Measurements from ENCODE around the gene SLC16A3. TPM values are rescaled to one million over a fixed set of nuclear protein-coding genes. Genes with fewer than 3 reads are reported as not detected.
A peak's percentile ranks its signal among the peaks of the same experiment; 100 is the strongest.
"Not testable (repeated sequence)": the region's sequence is repeated elsewhere in the genome, so short reads cannot be mapped to it uniquely, and the experiment has no call there.

SLC16A3 gene
- total RNA-seq, 2 experiments from 2014 or later: 97.4 to 99.7 TPM

DNA sequence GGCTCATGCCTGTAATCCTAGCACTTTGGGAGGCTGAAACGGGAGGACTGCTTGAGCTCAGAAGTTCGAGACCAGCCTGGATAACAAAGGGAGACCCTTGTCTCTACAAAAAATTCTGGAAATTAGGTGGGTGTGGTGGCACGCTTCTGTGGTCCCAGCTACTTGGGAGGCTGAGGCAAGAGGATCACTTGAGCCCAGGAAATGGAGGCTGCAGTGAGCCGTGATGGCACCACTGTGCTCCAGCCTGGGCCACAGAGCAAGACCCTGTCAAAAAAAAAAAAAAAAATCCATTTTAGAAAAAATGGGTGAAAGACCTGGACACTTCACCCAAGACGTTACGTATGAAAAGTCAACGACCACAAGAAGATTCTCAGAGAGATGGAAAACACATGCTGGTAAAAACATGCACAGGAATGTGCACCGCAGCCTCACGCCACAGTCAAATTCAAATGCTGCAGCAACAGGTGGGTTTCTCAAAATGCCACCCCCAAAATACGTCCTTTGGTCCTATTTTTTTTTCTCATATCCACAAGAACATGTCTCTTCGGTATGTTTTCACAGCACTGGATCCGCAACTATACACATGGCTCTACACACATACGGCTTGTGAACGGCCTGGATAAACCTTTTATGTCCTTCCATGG lies 27.5 kb downstream of the SLC16A3 start:
- CTCF ChIA-PET: interaction anchor here (1.1 kb wide), 1 partner anchor 20 kb away, joined by 4 read pairs; no protein-coding TSS in a partner anchor
- H3K36me3 Mint-ChIP-seq: peaks cover 71% of the 10 kb centered on the region
- H3K27me3 Mint-ChIP-seq: no peaks in the 10 kb centered on the region
- intact Hi-C loops (cut with micrococcal nuclease): no loop called here
- no peak for DNase-seq
- POLR2A ChIA-PET: interaction anchor here (0.5 to 0.7 kb wide), 3 partner anchors 10 to 633 kb away, joined by 3 read pairs; no protein-coding TSS in a partner anchor
- H3K4me1 Mint-ChIP-seq (ENCODE audit: low read depth): peaks cover 24% of the 10 kb centered on the region
- peak overlapping the region; percentile 33 for H3K27ac Mint-ChIP-seq
- H3K9me3 Mint-ChIP-seq: peaks cover 4% of the 10 kb centered on the region
- no peak overlapping the region for H3K4me3 Mint-ChIP-seq

DNA sequence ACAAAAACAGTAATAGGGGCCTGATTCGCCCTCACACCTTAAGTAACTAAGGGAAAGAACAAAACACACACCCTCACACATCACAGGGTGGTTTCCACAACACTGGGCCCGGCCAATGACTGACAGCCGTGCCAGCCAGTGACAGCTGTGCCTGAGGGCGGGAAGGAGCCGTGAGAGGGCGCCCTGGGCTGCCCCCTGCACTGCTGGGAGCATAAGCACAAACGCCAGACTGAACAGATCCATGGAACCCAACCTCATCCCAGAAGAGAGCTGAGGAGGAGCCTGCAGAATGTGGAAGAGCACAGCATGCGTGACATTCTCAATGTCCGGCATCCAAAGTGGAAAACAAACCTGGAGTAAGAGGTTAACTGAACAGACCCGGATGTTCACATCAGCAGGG lies 28.6 kb downstream of the SLC16A3 start:
- Mint-ChIP-seq H3K27me3 (no peaks in the 10 kb centered on the region), H3K36me3 (peaks cover 72% of the 10 kb centered on the region), H3K27ac (peak overlapping the region; percentile 84), H3K4me3 (no peak overlapping the region), H3K9me3 (peaks cover 4% of the 10 kb centered on the region), H3K4me1 (ENCODE audit: low read depth) (peaks cover 24% of the 10 kb centered on the region)
- intact Hi-C loops (cut with micrococcal nuclease): no loop called here
- DNase-seq: peak; percentile 75
- ChIA-PET POLR2A (no interaction called here), CTCF (interaction anchor here (1.1 to 1.4 kb wide), 2 partner anchors 21 to 64 kb away, joined by 4 read pairs; no protein-coding TSS in a partner anchor)

DNA sequence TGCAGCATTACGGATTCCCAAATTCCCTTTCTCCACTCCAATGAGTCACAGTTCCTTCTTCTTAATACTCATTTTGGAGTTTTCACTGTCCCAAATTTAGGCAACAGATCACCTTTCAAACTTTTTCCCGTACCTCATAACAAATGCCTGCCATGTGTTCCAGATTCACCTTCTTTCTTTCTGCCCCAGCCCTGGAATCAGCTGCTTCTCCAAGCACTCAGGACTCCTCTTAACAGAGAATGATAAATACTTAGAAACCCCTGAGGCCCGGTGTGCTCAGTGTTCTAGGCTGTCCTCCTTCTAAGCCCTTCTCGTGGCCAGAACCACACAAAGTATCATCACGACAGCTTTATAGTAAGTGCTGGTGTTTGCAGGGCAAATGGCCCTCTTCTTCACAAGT lies 29.7 kb downstream of the SLC16A3 start:
- Mint-ChIP-seq H3K27ac (peak overlapping the region; percentile 20), H3K36me3 (peaks cover 65% of the 10 kb centered on the region), H3K4me1 (ENCODE audit: low read depth) (peaks cover 27% of the 10 kb centered on the region), H3K27me3 (no peaks in the 10 kb centered on the region), H3K9me3 (peaks cover 4% of the 10 kb centered on the region), H3K4me3 (no peak overlapping the region)
- ChIA-PET CTCF (interaction anchor here (1.0 to 1.4 kb wide), 2 partner anchors 22 to 63 kb away, joined by 4 read pairs; no protein-coding TSS in a partner anchor), POLR2A (no interaction called here)
- intact Hi-C loops (cut with micrococcal nuclease): no loop called here
- no peak for DNase-seq

DNA sequence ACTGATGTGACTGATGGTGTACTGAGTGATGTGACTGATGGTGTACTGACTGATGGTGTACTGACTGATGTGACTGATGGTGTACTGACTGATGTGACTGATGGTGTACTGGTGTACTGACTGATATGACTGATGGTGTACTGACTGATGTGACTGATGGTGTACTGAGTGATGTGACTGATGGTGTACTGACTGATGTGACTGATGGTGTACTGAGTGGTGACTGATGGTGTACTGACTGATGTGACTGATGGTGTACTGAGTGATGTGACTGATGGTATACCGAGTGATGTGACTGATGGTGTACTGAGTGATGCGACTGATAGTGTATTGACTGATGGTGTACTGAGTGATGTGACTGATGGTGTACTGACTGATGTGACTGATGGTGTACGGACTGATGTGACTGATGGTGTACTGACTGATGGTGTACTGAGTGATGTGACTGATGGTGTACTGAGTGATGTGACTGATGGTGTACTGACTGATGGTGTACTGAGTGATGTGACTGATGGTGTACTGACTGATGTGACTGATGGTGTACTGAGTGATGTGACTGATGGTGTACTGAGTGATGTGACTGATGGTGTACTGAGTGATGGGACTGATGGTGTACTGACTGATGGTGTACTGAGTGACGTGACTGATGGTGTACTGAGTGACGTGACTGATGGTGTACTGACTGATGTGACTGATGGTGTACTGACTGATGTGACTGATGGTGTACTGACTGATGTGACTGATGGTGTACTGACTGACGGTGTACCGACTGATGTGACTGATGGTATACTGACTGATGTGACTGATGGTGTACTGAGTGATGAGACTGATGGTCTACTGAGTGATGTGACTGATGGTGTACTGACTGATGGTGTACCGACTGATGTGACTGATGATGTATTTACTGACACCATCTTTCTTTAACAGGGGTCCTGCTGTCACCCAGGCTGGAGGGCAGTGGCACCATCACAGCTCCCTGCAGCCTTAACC lies 31.4 kb downstream of the SLC16A3 start:
- H3K27me3 Mint-ChIP-seq; H3K9me3 Mint-ChIP-seq; DNase-seq; H3K4me3 Mint-ChIP-seq; POLR2A ChIA-PET; intact Hi-C loops (cut with micrococcal nuclease): not testable (repeated sequence)
- Mint-ChIP-seq H3K4me1 (ENCODE audit: low read depth) (peaks cover 28% of the 10 kb centered on the region), H3K27ac (peak overlapping the region; percentile 55), H3K36me3 (peaks cover 70% of the 10 kb centered on the region)
- CTCF ChIA-PET: interaction anchor here (1.0 kb wide), 1 partner anchor 57 kb away, joined by 3 read pairs; the partner anchor contains the start of gene CD7

DNA sequence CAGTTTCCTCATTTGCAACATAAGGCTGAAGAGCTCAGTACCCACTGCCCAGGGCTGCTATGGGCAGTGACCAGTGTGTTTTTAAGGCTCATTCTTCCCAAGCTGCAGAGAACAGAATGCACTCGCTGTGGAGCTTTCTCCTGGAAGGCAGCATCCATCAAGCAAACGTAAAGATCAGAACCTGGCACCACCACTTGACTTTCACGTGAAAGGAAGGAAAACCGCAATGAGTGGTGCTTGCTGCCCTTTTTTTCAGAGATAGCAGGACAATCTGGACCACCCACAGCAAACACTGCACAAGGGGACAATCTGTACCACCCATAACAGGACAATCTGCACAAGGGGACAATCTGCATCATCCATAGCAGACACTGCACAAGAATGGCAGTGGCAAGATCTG lies 33.5 kb downstream of the SLC16A3 start:
- Mint-ChIP-seq H3K9me3 (peaks cover 4% of the 10 kb centered on the region), H3K27me3 (no peaks in the 10 kb centered on the region)
- POLR2A ChIA-PET: no interaction called here

DNA sequence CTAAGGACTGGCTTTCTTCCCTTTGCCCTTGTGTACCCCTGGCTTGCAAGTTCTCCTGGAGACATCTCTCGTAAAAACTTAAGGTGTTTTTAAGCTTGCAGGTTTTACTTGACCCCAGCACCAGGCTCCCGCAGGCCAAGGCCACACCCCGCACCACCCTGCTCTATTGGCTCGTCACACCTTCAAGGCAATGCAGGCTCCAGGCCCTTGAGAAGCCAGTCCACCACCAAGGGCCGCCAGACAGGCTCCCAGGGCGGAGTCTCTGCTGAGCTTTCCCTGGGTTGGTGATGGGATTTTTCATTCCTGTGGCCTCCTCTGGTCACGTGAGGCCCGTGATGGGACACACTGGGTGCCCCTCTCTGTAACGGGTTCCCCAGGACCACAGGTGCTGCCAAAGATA lies 34.8 kb downstream of the SLC16A3 start:
- H3K4me3 Mint-ChIP-seq: no peak overlapping the region
- CTCF ChIA-PET: interaction anchor here (1.3 kb wide), 1 partner anchor 87 kb away, joined by 3 read pairs; no protein-coding TSS in a partner anchor
- peaks cover 67% of the 10 kb centered on the region for H3K36me3 Mint-ChIP-seq
- POLR2A ChIA-PET: interaction anchor here (0.7 kb wide), 1 partner anchor 60 kb away, joined by 3 read pairs; no protein-coding TSS in a partner anchor
- DNase-seq: no peak
- intact Hi-C loops (cut with micrococcal nuclease): no loop called here
- peaks cover 45% of the 10 kb centered on the region for H3K4me1 Mint-ChIP-seq (ENCODE audit: low read depth)
- H3K27ac Mint-ChIP-seq: no peak overlapping the region
- H3K9me3 Mint-ChIP-seq: peaks cover 4% of the 10 kb centered on the region
- no peaks in the 10 kb centered on the region for H3K27me3 Mint-ChIP-seq

More for the DNA sequence above, 33.5 kb downstream of the SLC16A3 start:
- H3K4me1 Mint-ChIP-seq (ENCODE audit: low read depth): peaks cover 41% of the 10 kb centered on the region
- H3K4me3 Mint-ChIP-seq: no peak overlapping the region
- H3K27ac Mint-ChIP-seq: peak overlapping the region; percentile 47
- peaks cover 66% of the 10 kb centered on the region for H3K36me3 Mint-ChIP-seq
- CTCF ChIA-PET: interaction anchor here (1.2 to 1.3 kb wide), 2 partner anchors 26 to 89 kb away, joined by 3 read pairs; no protein-coding TSS in a partner anchor
- intact Hi-C loops (cut with micrococcal nuclease): no loop called here
- DNase-seq: no peak

DNA sequence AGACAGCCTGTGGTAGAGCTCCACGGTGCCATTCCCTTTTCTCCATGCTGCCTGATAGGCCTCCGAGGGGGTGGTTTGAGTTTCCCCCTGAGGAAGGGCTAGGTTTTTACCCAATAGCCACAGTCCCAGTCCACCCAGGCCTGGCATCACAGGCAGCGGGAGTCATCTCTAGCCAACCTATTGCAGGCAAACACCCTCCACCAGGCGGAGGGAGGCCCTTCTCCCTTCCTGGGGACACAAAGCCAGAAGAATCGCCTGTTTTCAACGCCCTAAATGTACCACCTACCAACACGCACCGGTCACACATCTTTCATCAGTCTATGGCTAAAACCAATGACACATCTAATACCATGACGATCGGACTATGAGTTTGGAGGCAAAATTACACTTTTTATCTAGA lies 37.3 kb downstream of the SLC16A3 start:
- Mint-ChIP-seq H3K4me1 (ENCODE audit: low read depth) (peaks cover 61% of the 10 kb centered on the region), H3K27ac (peak overlapping the region; percentile 76), H3K4me3 (no peak overlapping the region), H3K9me3 (peaks cover 1% of the 10 kb centered on the region), H3K36me3 (peaks cover 63% of the 10 kb centered on the region), H3K27me3 (no peaks in the 10 kb centered on the region)
- intact Hi-C loops (cut with micrococcal nuclease): no loop called here
- POLR2A ChIA-PET: no interaction called here
- no peak for DNase-seq
- CTCF ChIA-PET: interaction anchor here (1.0 to 1.5 kb wide), 3 partner anchors 30 to 60 kb away, joined by 3 to 5 read pairs (median 4); no protein-coding TSS in a partner anchor

DNA sequence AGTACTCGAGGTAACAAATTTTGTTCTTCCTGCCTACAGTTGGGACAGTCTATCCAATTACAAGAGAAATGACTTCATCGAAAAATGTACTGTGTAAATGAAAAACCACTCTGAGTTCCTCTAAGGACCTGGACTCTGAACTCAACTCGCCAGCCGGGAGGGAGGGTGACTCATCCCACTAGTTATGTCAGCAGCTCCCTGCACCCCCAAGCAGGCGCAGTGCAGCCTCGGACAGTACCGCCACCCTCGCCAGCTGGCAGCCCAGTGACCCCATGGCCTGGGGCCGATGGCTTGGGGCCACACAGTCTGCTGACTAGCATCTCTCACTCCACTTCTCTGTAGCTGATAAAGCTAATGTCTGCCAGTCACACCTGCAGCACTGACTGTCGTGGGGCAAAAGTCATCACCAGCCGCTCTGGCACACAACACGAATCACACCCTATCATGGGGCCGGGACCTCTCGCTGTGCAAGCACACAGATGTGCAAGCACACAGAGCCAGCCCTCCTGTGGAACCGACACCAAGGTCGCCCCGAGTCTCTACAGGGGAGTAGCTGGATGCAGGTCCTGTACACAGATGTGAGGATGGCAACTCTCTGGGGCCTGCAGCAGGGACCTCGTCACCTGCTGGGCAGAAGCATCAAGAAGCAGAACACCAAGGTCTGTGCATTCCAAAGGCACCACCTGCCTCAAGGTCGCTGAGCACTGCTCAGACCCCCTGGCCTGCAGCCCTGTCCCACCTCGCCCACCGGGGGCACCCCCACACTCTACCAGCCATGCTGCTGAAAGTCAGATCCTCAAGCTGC lies 38.9 kb downstream of the SLC16A3 start:
- peaks cover 62% of the 10 kb centered on the region for H3K36me3 Mint-ChIP-seq
- no peaks in the 10 kb centered on the region for H3K9me3 Mint-ChIP-seq
- peak; percentile 73 for DNase-seq
- ChIA-PET CTCF (interaction anchor here (0.7 kb wide), 1 partner anchor 53 kb away, joined by 3 read pairs; no protein-coding TSS in a partner anchor), POLR2A (interaction anchor here (0.5 to 1.8 kb wide), 4 partner anchors 16 to 157 kb away, joined by 3 to 9 read pairs (median 4); no protein-coding TSS in a partner anchor)
- no peaks in the 10 kb centered on the region for H3K27me3 Mint-ChIP-seq
- intact Hi-C loops (cut with micrococcal nuclease): no loop called here
- peak overlapping the region; percentile 84 for H3K27ac Mint-ChIP-seq
- peak overlapping the region; percentile 32 for H3K4me3 Mint-ChIP-seq
- H3K4me1 Mint-ChIP-seq (ENCODE audit: low read depth): peaks cover 71% of the 10 kb centered on the region

DNA sequence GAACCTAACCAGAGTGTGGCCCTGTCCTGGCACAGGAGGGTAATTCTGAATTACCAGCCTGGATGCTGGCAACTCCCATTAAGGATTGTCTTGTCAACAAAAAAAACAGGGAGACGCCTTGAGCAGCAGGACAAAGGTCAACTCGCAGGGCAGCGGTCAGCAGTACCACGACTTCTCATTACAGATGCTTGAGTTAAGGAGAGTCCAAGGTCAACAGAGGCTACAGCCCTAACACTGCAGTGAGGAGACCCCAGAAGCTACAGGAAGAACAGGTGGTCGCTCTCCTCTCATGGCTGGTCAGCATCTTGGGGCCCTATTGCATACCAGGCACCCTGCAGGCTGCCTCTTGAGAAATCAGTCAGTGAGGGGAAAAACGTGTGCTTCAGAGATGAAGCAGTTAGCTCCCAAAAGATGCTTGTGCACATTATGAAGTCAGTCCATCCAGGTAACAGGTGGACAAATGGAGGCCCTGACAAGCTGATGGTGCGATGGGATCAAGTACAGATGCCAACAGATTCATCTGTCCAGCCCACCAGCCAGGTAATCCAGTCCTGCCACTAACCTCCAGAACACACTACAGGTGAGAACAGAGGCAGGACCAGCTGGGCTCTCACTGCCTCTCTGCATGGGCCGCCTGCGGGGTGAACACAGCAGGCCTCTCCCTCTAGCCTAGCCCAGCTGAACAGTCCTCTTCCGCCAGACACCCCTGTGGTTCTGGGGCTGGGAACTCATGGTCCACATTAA lies 40.5 kb downstream of the SLC16A3 start:
- intact Hi-C loops (cut with micrococcal nuclease): no loop called here
- DNase-seq: no peak
- H3K27ac Mint-ChIP-seq: peak overlapping the region; percentile 74
- H3K4me3 Mint-ChIP-seq: no peak overlapping the region
- no peaks in the 10 kb centered on the region for H3K27me3 Mint-ChIP-seq
- ChIA-PET POLR2A (interaction anchor here (1.2 kb wide), 1 partner anchor 28 kb away, joined by 3 read pairs; no protein-coding TSS in a partner anchor), CTCF (interaction anchor here (0.8 to 2.4 kb wide), 2 partner anchors 22 to 52 kb away, joined by 3 to 5 read pairs; no protein-coding TSS in a partner anchor)
- peaks cover 58% of the 10 kb centered on the region for H3K36me3 Mint-ChIP-seq
- H3K9me3 Mint-ChIP-seq: no peaks in the 10 kb centered on the region
- H3K4me1 Mint-ChIP-seq (ENCODE audit: low read depth): peaks cover 70% of the 10 kb centered on the region

DNA sequence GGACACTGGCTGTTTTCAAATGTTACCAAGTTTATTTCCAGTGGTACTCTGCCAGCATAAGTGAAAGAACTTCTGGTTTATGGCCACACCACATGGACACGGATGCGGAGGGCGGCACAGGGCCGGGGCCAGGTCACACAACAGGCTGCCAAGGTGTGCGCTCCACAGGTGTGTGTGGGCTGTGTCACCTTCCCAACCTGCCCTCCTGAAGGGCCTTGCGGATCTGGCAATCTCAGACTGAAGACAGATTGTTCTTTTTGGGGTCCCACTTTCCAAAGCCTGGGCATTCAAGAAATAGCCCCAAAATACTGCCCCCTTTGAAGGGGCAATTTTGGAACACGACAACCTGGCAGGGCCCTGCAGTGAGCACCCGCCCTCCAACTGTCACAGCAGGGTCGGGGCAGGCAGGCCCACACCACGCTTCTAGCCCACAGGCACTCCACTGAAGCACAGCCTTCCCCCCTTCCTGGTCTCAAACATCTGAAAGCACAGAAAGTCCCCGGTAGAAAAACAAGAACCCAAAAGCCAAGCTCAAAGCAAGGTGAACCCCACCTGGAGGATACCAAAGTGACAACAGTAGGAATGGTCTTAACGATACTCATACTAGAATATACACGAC lies 41.1 kb downstream of the SLC16A3 start:
- no peak for DNase-seq
- no peaks in the 10 kb centered on the region for H3K27me3 Mint-ChIP-seq
- POLR2A ChIA-PET: interaction anchor here (1.2 kb wide), 1 partner anchor 27 kb away, joined by 3 read pairs; no protein-coding TSS in a partner anchor
- H3K27ac Mint-ChIP-seq: peak overlapping the region; percentile 81
- peak overlapping the region; percentile 45 for H3K4me3 Mint-ChIP-seq
- peaks cover 69% of the 10 kb centered on the region for H3K4me1 Mint-ChIP-seq (ENCODE audit: low read depth)
- peaks cover 53% of the 10 kb centered on the region for H3K36me3 Mint-ChIP-seq
- intact Hi-C loops (cut with micrococcal nuclease): no loop called here
- no peaks in the 10 kb centered on the region for H3K9me3 Mint-ChIP-seq
- CTCF ChIA-PET: interaction anchor here (2.4 kb wide), 1 partner anchor 51 kb away, joined by 5 read pairs; no protein-coding TSS in a partner anchor
